GOT3 (cell line): Measurements from ENCODE around the gene NAA38.

Experiments used
- DNase-seq: peaks from one replicate; lab custom pipeline; 2025; ENCODE audit warnings: mixed read lengths; lab: John Stamatoyannopoulos, UW

NAA38 gene

DNA sequence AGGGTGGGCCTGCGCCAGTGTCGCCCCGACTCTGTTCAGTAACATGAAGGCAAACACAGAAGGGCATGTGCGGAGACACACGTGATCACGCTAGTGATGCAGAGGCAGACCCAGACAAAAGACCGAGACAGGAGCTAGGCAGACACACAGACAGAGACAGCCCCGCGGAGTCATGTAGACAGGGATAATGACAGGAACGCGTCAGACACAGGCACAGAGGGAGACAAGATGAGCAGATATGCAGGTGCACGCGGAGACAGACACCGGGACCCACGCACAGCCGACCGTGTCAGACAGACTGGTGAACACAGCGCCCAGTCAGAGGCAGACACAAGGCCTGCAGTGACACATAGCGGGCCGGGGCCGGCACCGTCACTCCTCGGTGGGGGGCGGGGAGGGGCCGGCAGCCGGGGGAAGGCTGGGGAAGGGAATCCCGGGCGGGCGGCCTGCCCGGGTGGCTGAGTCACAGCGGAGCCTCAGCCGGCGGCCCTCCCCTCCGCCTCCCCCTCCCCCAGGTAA is 15.9 kb downstream of the NAA38 start:
- DNase-seq: peak; percentile 80

GRCh38 chr17:7840875-7841274 is 16.5 kb downstream of the NAA38 start:
- DNase-seq: no peak

DNA sequence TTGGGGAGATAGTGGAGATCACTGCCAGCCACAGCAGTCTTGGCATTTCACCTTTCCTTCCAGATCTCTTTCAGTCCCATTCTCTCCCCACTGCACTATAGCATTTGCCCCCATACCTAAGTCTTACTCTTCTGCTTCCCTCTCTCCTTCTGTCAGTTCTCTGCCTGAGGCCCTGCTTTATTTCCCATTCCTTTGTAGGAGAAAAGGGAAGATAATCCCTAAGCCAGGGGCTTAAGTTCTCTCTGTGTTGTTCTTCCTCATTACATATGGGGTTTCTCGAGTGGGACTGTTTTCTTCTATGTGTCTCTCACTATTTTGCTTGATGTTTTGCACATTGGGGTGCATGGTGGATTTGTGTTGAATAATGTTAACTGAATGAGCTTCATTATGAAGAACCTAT is 16.9 kb downstream of the NAA38 start:
- DNase-seq: no peak

GRCh38 chr17:7839876-7840261 is 17.5 kb downstream of the NAA38 start:
- no peak for DNase-seq

GRCh38 chr17:7839190-7839875 is 18.0 kb downstream of the NAA38 start:
- no peak for DNase-seq

DNA sequence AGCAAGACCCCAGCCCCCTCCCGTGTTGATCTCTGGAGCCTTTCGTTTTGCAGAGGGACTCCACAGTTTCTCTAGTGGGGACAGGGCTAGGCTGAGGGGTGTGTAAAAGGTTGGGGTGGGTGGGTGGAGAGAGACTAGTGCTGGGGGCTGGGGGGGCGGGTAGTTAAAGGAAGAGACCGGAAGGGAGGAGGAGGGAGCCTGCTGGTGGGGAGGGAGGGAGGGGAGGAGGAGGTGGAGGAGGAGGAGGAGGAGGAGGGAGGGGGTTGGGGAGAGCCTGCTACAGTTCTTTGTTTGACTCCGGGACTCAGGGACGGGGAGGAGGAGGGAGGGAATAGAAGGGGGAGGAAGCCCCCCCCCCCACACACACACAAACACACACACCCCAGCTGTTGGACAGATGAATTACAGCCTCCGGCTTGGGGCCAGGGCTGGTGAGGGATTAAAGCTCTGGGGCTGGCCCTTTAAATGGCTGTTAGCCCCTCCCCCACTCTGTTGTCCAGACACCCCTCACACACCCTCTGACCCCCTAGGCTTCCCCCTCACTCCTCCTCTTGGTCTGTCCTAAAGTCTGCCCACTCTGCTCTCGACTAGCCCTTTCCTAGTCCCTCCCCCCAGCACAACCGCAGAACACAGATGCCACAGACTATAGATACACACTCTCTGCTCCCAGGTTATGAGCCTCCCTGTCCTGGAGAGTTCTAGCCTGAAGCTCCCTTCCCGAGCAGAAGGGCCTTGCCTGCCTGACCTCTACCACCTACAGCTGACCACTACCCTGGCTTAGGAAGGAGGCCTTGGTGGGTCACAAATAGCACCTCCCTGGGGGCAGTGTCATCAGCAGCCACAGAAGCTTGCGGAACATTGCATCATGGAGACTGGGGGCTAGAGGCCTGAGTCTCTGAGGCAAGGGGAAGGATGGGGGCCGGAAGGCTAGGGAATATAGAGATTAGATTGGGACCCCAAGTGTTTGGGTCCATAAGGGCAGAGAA is 19.0 kb downstream of the NAA38 start:
- DNase-seq: no peak

GRCh38 chr17:7837408-7838088 is 19.8 kb downstream of the NAA38 start:
- DNase-seq: no peak

DNA sequence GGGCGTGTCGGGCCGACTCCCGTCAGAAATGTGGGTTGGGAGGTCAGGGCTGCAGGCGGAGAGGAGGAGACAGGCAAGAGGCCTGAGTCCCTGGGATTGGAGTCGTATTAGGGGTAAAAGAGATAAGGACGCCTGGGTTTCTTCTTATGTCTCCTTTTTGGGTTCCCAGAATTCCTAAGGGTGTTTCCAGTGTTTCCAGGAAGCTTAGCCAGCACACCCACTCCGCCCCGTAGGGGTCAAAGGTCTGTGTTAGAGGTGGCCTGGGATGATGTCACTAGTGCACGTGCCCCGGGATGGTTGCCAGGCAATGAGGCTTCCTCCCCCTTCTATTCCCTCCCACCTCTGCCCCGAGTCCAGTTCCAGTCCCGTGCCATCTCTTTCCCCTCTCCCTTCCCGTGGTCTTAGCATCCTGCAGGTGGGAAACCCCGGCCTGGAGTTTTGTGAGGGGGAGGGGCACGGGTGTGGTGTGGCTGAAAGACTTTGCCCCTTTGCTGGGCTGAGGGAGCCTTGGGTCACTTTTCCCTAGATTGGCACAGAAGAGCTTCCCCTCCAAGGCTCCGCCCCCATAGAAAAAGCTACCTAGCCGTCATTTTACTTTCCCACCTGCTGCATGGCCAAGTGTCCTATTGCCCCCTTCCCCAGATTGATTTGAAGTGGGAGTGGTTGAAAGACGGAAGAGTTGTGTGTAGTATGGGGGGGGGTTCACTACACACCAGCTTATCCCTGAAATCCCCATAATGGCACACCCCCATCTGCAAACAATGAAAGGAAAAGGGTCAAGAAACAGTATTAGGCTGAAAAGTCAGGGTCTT is 20.6 kb downstream of the NAA38 start:
- DNase-seq: peak; percentile 72

- DNase-seq: no peak
Measured at GRCh38 chr17:7835814-7836595, 21.4 kb downstream of the NAA38 start.

DNA sequence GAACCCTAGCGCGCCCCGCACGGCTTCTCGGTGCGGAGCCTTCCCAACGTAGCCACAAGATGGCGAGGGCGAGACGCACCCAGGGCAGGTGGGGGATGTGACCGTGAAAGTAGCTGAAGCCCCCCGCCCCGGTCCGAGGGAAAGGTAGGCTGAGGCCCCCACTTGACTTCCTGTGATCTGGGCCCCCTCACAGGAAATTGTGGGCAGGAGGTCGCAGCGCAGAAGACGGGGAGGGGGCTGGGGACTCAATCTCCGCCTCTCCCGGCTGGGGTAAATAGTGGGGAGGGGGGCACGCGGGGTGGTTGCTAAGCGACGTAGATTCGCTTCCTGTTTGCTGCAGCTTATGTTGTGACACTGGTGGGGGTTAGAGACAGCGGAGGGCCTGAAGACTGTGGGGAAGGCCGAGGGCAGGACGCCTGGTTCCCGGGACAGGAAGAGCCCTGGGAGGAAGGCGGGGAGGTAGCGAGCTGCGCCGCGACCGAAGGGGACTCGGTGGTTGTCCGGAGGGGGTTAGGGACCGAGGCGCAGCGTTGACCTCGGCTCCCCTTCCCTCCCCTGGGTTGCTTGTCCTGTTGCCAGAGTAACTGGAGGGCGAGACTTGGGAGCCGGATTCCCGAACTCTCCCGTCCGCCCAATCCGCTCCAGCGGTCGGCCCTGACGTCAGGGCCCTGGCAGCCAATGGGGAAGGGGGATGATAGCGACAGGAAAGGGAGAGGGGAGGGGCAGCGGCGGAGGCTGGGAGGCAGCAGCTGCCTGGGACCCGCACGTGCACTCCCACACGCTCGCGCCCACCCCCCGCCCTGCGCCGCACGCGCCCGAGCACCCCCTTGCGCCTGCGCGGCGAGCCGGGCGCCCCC is 22.2 kb downstream of the NAA38 start:
- DNase-seq: peak; percentile 81

- DNase-seq: no peak
Measured at GRCh38 chr17:7834542-7834956, 22.8 kb downstream of the NAA38 start.

GRCh38 chr17:7833795-7834541 is 23.4 kb downstream of the NAA38 start, which contains the start of gene KDM6B:
Gene KDM6B (plus strand): TSS chr17:7834217. CDS start chr17:7845555, 11,338 bp downstream.
- peak; percentile 63 for DNase-seq

- no peak for DNase-seq
Measured at GRCh38 chr17:7833011-7833794, 24.2 kb downstream of the NAA38 start.

- no peak for DNase-seq
Measured at GRCh38 chr17:7832431-7832830, 24.9 kb downstream of the NAA38 start.

DNA sequence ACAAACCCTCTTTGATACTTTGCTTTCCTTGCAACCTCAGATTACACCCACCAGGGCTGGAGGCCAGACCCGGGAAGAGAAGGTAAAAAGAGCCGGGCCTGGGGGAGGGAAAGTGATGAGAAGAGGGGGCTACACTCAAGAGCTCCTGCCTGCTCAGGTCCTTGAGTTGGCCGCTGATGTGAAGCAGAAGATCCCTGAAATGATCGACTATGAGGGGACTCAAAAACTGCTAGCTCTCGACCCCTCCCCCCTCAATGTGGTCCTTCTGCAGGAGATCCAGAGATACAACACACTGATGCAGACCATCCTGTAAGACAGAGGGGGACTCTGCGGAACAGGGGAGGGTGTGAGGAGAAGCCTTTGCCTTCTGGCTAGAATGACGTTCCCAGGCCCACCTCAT is 26.1 kb downstream of the NAA38 start:
- DNase-seq: no peak

GRCh38 chr17:7830616-7831015 is 26.7 kb downstream of the NAA38 start:
- DNase-seq: no peak

DNA sequence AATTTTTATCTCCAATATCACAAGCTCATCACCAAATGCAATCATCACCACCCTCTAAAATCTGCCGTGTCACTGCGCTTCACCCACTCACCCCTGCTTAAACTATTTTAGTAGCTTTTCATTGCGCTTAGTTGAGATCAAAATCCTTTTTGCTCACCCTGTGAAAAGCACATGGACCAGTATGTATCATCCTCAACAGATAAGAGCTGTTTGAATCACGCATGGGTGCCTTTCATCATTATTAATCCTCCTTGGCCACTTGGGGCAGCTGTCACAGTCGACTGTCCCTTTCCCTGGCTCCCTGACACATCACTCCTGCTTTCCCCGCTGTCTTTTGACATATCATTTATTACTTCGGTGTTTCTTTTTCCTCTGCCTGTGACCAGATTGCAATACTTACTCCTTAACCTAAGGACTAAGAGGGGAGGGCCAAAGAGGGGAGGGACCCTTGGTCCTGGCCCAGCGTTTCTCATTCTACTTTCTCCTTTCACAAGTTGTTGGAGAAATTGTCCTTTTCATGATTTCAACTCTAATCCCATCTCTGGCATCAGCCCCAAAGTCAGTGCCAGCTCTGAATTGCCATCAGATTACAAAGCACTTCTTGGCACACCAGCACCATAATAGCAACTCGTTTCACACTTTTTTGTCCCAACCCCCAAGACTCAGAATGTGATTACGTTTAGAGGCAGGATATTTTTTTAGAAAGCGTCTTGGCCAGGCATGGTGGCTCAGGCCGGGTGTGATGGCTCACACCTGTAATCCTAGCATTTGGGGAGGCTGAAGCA is 32.0 kb downstream of the NAA38 start:
- no peak for DNase-seq
